ENCODE results near the gene RAD51B. TPM values are rescaled to one million over a fixed set of nuclear protein-coding genes. Genes with fewer than 3 reads are reported as not detected.

RAD51B gene
- total and polyA plus RNA-seq, 2 experiments from 2014 or later: 10.1 to 18.0 TPM

DNA sequence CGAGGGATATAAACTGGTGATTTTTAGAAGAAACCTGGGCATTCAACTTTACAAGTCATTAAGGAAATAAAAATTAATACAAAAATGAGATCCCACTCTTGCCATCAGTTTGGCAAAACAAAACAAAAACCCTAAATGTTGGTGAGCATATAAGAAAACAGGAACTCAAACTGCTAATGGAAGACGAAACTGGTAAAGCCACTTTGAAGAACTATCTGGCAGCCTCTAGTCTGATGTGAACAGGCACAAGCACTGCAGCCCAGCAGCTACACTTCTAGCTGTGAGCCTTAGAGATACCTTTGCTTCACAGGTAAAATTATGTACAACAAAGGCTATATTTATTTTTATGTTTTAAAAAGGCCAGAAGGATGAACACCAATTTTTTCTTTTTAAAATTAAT is 513.7 kb downstream of the RAD51B start:
- no peaks in the 10 kb centered on the region for H3K27me3 ChIP-seq
- H3K79me2 ChIP-seq: no peaks in the 10 kb centered on the region
- H3K4me1 ChIP-seq (ENCODE audit: insufficient read depth): peaks cover 9% of the 10 kb centered on the region
- no peak overlapping the region for H2AFZ ChIP-seq
- TF ChIP-seq, protein P1, sequence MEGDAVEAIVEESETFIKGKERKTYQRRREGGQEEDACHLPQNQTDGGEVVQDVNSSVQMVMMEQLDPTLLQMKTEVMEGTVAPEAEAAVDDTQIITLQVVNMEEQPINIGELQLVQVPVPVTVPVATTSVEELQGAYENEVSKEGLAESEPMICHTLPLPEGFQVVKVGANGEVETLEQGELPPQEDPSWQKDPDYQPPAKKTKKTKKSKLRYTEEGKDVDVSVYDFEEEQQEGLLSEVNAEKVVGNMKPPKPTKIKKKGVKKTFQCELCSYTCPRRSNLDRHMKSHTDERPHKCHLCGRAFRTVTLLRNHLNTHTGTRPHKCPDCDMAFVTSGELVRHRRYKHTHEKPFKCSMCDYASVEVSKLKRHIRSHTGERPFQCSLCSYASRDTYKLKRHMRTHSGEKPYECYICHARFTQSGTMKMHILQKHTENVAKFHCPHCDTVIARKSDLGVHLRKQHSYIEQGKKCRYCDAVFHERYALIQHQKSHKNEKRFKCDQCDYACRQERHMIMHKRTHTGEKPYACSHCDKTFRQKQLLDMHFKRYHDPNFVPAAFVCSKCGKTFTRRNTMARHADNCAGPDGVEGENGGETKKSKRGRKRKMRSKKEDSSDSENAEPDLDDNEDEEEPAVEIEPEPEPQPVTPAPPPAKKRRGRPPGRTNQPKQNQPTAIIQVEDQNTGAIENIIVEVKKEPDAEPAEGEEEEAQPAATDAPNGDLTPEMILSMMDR (IDR thresholded peaks at IDR 0.05; ENCODE audit: poor library complexity): no peak
- TF ChIP-seq EZH2 (IDR thresholded peaks at IDR 0.05; ENCODE audit: borderline replicate concordance): no peak
- no peak for TF ChIP-seq EZH2phosphoT487 (IDR thresholded peaks at IDR 0.05; ENCODE audit: low read depth, severe bottlenecking, unreplicated experiment)
- H3K36me3 ChIP-seq (replicated peaks; ENCODE audit: insufficient read depth, low read depth): no peaks in the 10 kb centered on the region
- no peak for DNase-seq (ENCODE audit: low spot score)
- H3K4me3 ChIP-seq: no peak overlapping the region
- no peaks in the 10 kb centered on the region for H3K9me3 ChIP-seq (ENCODE audit: low read depth)
- no peaks in the 10 kb centered on the region for H4K20me1 ChIP-seq (ENCODE audit: insufficient read depth, poor library complexity, severe bottlenecking)
- H3K9me2 ChIP-seq (replicated peaks; ENCODE audit: insufficient read depth): no peaks in the 10 kb centered on the region
- H3K4me2 ChIP-seq: no peak overlapping the region
- WGBS (ENCODE audit: low lambda C conversion rate, missing lambda C conversion rate): 97% methylated on average over 2 of the region's 2 CpGs
- H3K27ac ChIP-seq: no peak overlapping the region

DNA sequence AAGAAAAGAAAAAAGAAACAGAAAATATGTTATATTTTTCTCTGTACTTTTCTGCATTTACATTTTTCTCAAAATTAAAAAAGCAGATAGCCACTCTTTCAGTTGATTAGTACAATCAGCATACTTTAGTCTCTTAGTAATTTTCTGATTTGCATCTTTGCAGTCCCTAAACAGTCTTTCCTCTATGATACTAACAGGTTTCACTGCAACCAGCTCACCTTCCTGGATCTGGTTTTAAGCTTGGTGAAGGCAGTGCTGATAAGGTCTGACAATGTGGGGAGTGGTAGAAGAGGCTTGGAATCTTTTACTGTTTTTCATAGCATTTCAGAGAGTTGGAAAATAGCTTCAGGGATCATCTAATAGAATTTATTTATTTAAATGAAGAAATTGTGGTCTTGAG is 515.7 kb downstream of the RAD51B start:
- Histone ChIP-seq H3K4me2 (no peak overlapping the region), H2AFZ (no peak overlapping the region), H3K4me3 (no peak overlapping the region)

DNA sequence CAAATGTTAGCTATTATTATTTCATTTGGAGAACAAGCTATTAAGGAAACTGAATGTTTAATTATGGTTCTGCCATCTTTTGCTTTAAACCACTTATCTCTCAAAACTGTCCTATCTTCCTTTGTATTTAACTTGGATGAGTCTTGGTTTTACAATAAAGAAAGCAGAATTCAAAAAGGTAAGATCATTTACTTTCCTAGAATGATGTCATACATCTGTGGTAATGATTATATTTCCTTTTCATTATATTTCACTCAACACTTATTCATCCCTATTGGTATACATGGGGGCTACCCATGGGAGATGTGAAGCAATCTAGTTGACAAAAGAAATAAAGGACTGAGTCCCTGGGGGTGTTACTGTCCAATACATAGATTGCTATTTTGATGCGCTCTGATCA is 516.6 kb downstream of the RAD51B start:
- no peak overlapping the region for H3K27ac ChIP-seq
- no peak overlapping the region for H2AFZ ChIP-seq
- H4K20me1 ChIP-seq (ENCODE audit: insufficient read depth, poor library complexity, severe bottlenecking): no peaks in the 10 kb centered on the region
- H3K9me3 ChIP-seq (ENCODE audit: low read depth): no peaks in the 10 kb centered on the region
- no peaks in the 10 kb centered on the region for H3K9me2 ChIP-seq (replicated peaks; ENCODE audit: insufficient read depth)
- H3K27me3 ChIP-seq: no peaks in the 10 kb centered on the region
- no peak overlapping the region for H3K4me3 ChIP-seq
- H3K4me2 ChIP-seq: no peak overlapping the region
- 90% methylated on average over 1 of the region's 1 CpG for WGBS (ENCODE audit: low lambda C conversion rate, missing lambda C conversion rate)
- peaks cover 9% of the 10 kb centered on the region for H3K4me1 ChIP-seq (ENCODE audit: insufficient read depth)
- DNase-seq (ENCODE audit: low spot score): no peak
- no peaks in the 10 kb centered on the region for H3K79me2 ChIP-seq
- no peaks in the 10 kb centered on the region for H3K36me3 ChIP-seq (replicated peaks; ENCODE audit: insufficient read depth, low read depth)
- TF ChIP-seq, protein P1 (IDR thresholded peaks at IDR 0.05; ENCODE audit: poor library complexity): no peak
- TF ChIP-seq EZH2phosphoT487 (IDR thresholded peaks at IDR 0.05; ENCODE audit: low read depth, severe bottlenecking, unreplicated experiment): no peak
- no peak for TF ChIP-seq EZH2 (IDR thresholded peaks at IDR 0.05; ENCODE audit: borderline replicate concordance)

More for the DNA sequence above, 515.7 kb downstream of the RAD51B start:
- Histone ChIP-seq H3K9me3 (ENCODE audit: low read depth) (no peaks in the 10 kb centered on the region), H3K4me1 (ENCODE audit: insufficient read depth) (peaks cover 9% of the 10 kb centered on the region), H3K27ac (no peak overlapping the region), H3K79me2 (no peaks in the 10 kb centered on the region), H4K20me1 (ENCODE audit: insufficient read depth, poor library complexity, severe bottlenecking) (no peaks in the 10 kb centered on the region), H3K9me2 (replicated peaks; ENCODE audit: insufficient read depth) (no peaks in the 10 kb centered on the region), H3K27me3 (no peaks in the 10 kb centered on the region), H3K36me3 (replicated peaks; ENCODE audit: insufficient read depth, low read depth) (no peaks in the 10 kb centered on the region)
- no peak for DNase-seq (ENCODE audit: low spot score)
- TF ChIP-seq, protein P1 (IDR thresholded peaks at IDR 0.05; ENCODE audit: poor library complexity): no peak
- TF ChIP-seq EZH2phosphoT487 (IDR thresholded peaks at IDR 0.05; ENCODE audit: low read depth, severe bottlenecking, unreplicated experiment): no peak
- no peak for TF ChIP-seq EZH2 (IDR thresholded peaks at IDR 0.05; ENCODE audit: borderline replicate concordance)

DNA sequence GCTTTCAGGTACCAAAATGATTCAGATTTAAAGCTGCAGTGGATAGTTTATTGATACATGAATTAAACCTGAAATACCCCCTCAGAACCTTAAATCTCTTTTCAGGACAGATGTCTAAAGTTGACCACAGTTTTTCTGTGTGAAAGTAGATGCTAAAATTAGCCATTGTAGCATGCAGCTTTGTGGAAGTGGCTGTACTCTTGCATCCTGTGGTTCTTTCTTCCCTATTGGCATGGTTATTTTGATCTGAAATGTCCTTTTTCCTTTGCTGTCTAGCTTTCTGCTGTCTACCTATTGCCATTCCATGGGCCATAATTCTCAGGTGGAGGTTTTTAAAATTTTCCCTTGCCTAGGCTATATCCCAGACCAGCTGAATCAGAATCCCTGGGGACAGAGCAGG is 517.7 kb downstream of the RAD51B start:
- Histone ChIP-seq H3K9me3 (ENCODE audit: low read depth) (no peaks in the 10 kb centered on the region), H3K27me3 (no peaks in the 10 kb centered on the region), H4K20me1 (ENCODE audit: insufficient read depth, poor library complexity, severe bottlenecking) (no peaks in the 10 kb centered on the region), H3K4me3 (no peak overlapping the region), H3K79me2 (no peaks in the 10 kb centered on the region), H3K36me3 (replicated peaks; ENCODE audit: insufficient read depth, low read depth) (no peaks in the 10 kb centered on the region), H2AFZ (no peak overlapping the region), H3K4me1 (ENCODE audit: insufficient read depth) (peaks cover 8% of the 10 kb centered on the region), H3K4me2 (no peak overlapping the region), H3K27ac (no peak overlapping the region), H3K9me2 (replicated peaks; ENCODE audit: insufficient read depth) (no peaks in the 10 kb centered on the region)
- no peak for DNase-seq (ENCODE audit: low spot score)
- TF ChIP-seq EZH2 (IDR thresholded peaks at IDR 0.05; ENCODE audit: borderline replicate concordance): no peak
- TF ChIP-seq, protein P1 (IDR thresholded peaks at IDR 0.05; ENCODE audit: poor library complexity): no peak

Measured in hepatocyte (in vitro differentiated cells).